SHP77 (cell line): ENCODE measurements around the gene UST.

Experiments used
- DNase-seq, 2 experiments: peaks; one replicate each; lab custom pipeline; 2025; lab: John Stamatoyannopoulos, UW

UST gene

DNA sequence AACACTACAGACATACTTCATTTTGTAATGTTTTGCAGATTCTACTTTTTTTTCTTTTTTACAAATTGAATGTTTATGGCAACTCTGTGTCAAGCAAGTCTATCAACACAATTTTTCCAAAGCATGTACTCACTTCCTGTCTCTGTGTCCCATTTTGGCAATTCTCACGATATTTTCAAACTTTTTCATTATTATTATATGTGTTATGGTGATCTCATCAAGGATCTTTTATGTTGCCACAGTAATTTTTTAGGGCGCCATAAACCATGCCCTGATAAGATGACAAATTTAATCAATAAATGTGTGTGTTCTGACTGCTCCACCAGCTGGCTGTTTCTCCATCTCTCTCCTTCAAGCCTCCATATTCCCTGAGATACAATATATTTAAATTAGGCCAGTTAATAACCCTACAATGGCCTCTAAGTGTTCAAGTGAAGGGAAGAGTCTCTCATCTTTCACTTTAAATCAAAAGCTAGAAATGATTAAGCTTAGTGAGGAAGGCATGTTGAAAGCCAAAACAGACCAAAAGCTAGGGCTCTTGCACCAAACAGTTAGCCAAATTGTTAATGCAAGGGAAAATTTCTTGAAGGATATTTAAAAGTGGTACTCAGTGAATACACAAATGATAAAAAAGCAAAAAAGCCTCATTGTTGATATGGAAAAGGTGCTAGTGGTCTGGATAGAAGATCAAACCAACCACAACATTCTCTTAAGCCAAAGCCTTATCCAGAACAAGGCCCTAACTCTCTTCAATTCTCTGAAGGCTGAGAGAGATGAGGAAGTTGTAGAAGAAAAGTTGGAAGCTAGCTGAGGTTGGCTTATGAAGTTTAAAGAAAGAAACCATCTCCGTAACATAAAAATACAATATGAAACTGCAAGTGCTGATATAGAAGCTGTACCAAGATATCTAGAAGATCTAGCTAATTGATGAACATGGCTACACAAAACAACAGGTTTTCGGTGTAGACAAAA is 376.3 kb downstream of the UST start:
- no peak for DNase-seq

GRCh38 chr6:149125309-149125708 is 378.5 kb downstream of the UST start:
- DNase-seq = no peak
